NOMO-1 treated with DMSO at 0.1 percent for 48 hours (cell line): Measurements from ENCODE around the gene PRKRIP1.
"Not testable (repeated sequence)": the region's sequence is repeated elsewhere in the genome, so short reads cannot be mapped to it uniquely, and the experiment has no call there.

Source experiments
- DNase-seq: peaks from one replicate; lab custom pipeline; 2025; ENCODE audit not compliant: unreplicated experiment; lab: John Stamatoyannopoulos, UW

The PRKRIP1 gene, protein sequence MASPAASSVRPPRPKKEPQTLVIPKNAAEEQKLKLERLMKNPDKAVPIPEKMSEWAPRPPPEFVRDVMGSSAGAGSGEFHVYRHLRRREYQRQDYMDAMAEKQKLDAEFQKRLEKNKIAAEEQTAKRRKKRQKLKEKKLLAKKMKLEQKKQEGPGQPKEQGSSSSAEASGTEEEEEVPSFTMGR

GRCh38 chr7:102395873-102396709, at the start of gene PRKRIP1:
TSS of gene PRKRIP1 (plus strand) at chr7:102396363. CDS start at chr7:102396412, 49 bp downstream.
- DNase-seq, result peak; percentile 99

GRCh38 chr7:102346983-102347382, 49.2 kb upstream of the PRKRIP1 start:
- DNase-seq, result not testable (repeated sequence)

GRCh38 chr7:102356344-102356743, 39.8 kb upstream of the PRKRIP1 start, which contains the start of gene SPDYE6:
TSS of gene SPDYE6 (minus strand) at chr7:102356444. CDS start at chr7:102356023, 421 bp downstream.
- DNase-seq, result not testable (repeated sequence)

DNA sequence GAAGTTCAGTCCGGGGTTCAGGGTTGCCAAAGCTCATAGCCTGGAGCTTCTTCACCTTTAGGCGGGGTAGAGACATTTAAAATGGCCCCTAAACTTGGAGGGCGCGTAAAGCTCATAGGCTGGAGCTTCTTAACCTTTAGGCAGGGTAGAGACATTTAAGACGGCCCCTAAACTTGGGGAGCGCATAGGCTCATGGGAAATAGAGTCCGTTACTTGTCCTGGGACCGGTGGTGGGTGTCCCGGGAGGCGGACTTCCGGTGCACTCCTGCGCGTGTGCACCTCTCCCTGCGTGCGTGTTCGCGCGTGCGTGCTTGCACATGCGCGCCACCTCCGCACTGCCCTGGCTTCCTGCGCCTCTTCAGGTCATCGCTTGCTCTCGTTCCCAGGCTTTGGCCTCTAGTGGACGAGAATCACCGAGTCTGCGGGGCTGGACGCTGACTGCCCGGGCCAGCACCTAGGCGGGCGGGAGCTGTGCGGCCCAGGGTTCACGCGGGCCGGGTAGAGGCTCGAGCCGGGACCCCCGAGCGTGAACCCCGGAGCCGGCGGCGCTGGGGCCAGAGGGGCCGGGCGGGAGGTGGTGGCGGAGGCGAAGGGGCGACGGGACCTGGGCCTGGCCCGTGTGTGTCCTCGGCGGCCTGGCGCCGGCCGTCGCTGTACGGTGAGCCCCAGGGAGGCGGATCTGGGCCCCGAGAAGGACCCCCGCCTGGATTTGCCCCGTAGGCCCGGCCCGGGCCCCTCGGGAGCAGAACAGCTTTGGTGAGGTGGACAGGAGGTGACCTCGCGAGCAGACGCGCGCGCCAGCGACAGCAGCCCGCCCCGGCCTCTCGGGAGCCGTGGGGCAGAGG, 32.4 kb upstream of the PRKRIP1 start:
- peak; percentile 99 for DNase-seq

- DNase-seq, result not testable (repeated sequence)
Observed at GRCh38 chr7:102364394-102364886, 31.7 kb upstream of the PRKRIP1 start.

DNA sequence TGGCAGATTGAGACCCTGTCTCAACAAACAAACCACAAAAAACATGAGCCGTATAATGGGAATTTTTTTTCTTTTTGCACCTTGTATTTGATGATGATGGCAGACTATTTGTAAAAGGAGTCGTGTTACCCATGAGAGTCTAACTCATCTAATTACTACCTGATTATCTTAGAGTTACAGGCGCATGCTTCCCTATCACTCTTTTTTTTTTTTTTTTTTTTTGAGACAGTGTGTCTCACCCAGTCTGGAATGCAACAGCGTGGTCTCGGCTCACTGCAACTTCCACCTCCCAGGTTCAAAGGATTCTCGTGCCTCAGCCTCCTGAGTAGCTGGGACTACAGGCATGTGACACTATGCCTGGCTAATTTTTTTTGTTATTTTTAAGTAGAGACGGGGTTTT, 30.8 kb upstream of the PRKRIP1 start:
- DNase-seq, result not testable (repeated sequence)

GRCh38 chr7:102370038-102370437, 26.1 kb upstream of the PRKRIP1 start:
- not testable (repeated sequence) for DNase-seq

DNA sequence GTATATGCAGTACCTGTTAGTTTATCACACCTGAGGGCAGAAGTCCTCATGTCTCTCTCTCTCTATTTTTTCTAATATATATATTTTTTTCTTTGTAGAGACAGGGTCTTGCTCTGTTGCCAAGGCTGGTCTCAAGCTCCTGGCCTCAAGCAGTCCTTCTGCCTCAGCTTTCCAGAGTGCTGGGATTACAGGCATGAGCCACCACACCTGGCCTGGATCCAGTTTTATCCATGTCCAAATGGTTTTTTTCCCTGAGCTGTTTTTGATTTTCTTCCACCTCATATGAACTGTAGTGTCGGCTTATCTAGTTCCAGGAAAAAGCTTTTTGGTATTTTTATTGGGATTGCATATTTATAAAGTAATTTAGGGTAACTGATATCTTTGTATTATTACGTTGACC, 23.4 kb upstream of the PRKRIP1 start:
- DNase-seq, result not testable (repeated sequence)

GRCh38 chr7:102376964-102377466, 19.1 kb upstream of the PRKRIP1 start:
- DNase-seq, result no peak

GRCh38 chr7:102380837-102381236, 15.3 kb upstream of the PRKRIP1 start:
- not testable (repeated sequence) for DNase-seq

DNA sequence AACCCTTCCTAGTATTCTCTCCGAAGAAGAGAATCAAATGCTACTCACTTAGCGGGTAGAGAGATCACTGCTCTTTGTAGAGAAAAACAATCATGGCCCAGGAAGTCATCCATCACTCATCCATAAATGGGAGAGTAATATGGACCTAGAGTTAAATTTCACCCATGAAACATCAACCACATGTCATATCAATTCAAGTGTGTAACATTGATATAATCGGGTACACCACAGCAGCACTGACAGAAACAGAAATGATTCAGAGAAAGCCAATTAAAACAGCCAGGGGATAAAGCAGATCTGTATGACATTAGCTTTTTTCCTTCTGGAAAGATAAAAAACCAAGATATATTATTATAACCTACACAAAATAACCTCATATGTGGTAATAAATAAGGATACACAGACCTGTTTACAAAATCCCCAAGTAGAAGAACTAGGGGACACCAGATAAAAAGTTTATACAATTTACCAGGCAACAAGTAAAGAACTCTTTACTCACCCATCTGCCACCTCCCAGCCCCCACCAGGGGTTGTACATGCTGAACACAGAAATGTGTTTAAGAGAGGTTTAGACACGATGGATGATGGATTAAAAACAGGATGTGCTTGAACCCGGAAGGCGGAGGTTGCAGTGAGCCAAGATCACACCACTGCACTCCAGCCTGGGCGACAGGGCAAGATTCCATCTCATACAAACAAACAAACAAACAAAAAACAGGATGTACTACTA, 14.3 kb upstream of the PRKRIP1 start:
- DNase-seq, result not testable (repeated sequence)

DNA sequence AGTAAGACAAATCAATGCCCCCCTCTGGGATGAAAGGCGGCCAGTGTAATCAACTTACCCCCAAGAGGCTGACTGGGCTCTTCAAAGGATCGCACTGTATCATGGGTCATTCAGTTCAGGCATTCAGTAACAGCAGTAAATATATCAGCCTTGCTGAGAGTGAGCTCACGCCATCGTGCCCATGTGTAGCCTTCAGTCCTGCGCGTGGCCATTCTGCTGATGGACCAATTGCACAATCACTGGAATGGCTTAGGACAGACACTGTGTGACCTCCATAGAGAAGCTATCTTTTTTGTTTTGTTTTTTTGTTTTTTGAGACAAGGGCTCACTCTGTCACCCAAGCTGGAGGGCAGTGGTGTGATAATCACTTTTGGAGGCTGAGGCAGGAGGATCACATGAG, 9.1 kb upstream of the PRKRIP1 start:
- no peak for DNase-seq

DNA sequence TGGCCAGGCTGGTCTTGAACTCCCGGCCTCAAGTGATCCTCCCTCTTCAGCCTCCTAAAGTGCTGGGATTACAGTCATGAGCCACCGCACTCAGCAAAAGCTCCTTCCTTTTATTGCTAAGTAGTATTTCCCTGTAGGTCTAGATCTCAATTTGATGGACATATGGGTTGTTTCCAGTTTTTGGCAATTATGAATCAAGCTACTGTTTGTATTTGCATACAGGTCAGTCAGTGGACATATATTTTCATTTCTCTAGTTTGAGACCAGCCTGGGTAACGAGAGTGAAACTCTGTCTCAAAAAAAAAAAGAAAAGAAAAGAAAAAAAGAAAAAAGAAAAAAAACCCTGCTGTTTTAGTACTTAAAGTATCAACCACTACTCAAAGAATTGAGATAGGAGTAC, 6.4 kb upstream of the PRKRIP1 start:
- no peak for DNase-seq

DNA sequence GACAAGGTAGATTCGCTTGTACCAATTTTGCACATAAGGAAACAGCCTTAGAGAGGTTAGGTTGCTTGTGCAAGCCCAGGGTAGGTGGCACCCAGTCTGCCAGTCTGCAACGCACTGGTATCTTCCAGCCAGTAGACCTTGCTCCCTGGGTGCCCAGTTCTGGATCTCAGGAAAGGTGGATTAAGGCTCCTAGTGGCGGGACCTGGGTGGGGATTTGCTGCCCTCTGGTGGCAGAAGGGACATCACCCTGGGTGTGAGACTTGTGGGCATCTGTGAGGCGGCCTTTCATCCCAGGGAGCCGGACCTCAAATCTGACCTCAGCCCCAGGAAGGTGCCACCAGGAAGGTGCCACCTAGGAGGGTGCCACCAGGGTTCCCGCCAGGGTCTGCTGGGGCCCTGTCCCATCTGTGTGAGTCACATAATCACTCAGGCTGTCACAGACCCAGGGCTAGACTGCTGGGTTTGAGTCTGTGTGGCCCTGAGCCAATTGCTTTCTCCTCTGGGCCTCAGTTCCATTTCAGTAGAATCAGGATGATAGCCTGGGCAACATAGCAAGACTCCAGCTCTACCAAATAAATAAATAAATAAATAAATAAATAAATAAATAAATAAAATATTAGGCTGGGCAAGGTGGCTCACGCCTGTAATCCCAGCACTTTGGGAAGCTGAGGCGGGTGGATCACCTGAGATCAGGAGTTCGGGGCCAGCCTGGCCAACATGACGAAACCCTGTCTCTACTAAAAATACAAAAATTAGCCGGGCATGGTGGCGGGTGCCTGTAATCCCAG, 5.3 kb upstream of the PRKRIP1 start:
- DNase-seq, result peak; percentile 63

DNA sequence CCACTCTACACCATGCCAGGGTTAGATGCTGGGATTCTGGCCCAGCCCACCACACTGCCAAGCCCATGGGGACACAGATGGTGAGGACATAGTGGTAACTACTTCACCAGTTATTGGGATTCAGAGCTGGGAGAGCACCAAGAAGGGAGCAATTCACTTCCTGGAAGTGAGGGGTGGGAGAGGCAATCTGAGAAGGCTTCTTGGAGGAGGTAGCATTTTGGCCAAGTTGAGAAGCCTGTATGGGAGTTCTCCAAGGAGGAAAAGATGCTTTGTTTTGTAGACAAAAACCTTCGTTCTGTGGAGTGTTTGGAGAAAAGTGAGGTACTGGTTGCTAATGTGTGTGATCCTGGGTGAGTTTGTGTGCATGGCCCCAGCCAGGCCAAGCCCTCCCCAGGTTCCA, 3.8 kb upstream of the PRKRIP1 start:
- DNase-seq, result no peak

GRCh38 chr7:102393467-102393866, 2.7 kb upstream of the PRKRIP1 start:
- no peak for DNase-seq

- DNase-seq, result no peak
Observed at GRCh38 chr7:102395592-102395872, 631 bp upstream of the PRKRIP1 start.

DNA sequence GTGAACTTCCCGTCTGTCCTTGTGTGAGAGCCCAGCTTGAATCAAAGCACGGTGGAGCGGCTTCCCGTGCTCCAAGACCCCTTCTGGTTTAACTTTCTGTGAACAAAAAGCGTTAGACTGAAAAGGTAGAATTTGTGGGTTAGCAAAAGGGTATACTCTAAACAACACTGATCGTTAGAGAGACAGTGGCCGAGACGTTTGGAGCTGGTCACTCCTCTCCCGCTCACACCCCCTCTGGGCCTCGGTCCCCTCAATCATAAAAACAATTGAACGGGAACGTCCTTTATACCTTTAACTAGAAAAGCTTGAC, 502 bp downstream of the PRKRIP1 start:
- DNase-seq, result peak; percentile 42

DNA sequence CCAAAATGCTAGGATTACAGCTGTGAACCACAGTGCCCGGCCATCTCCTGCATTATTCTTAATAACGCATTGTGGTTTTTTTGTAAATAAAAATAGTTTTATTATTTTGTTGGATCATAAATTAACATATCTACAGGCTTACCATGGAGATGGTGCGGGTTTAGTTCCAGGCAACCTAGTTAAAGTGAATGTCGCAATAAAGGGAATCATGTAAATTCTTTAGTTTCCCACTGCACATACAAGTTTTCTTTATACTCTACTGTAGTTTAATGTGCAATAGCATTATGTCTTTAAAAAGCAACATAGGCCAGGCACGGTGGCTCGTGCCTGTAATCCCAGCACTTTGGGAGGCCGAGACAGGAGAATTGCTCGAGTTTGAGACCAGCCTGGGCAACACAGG, 2.4 kb downstream of the PRKRIP1 start:
- no peak for DNase-seq

GRCh38 chr7:102400360-102400759, 4.2 kb downstream of the PRKRIP1 start:
- no peak for DNase-seq
